ENCODE measurements around the gene GARIN1A.

GARIN1A gene

GRCh38 chr7:128718967-128719642 lies 47.0 kb downstream of the GARIN1A start:
- DNase-seq = no peak

GRCh38 chr7:128721376-128721775 lies 49.3 kb downstream of the GARIN1A start:
- no peak for DNase-seq
